Dendritic cell treated with granulocyte-macrophage colony-stimulating factor and Interleukin-4, amounts not matched to agents 40 ng/mL and 50 ng/mL, for 4 days (primary cell): ENCODE data around the gene CD151.
A peak's percentile ranks its signal among the peaks of the same experiment; 100 is the strongest.

Experiments
- H3K27ac Mint-ChIP-seq: one replicate; pipeline ENCODE4 v1.8.0; 2022; ENCODE audit warnings: mild to moderate bottlenecking, mixed read lengths
- H3K27me3 Mint-ChIP-seq: one replicate; pipeline ENCODE4 v1.8.0; 2022; ENCODE audit warnings: mild to moderate bottlenecking, mixed read lengths
- H3K36me3 Mint-ChIP-seq: one replicate; pipeline ENCODE4 v1.8.0; 2022; ENCODE audit warnings: low read depth, mixed read lengths
- H3K4me1 Mint-ChIP-seq: one replicate; pipeline ENCODE4 v1.8.0; 2022; ENCODE audit warnings: low read depth, mixed read lengths
- H3K4me3 Mint-ChIP-seq: one replicate; pipeline ENCODE4 v1.8.0; 2022; ENCODE audit warnings: mild to moderate bottlenecking, moderate library complexity, mixed read lengths
- H3K9me3 Mint-ChIP-seq: one replicate; pipeline ENCODE4 v1.8.0; 2022; ENCODE audit warnings: mixed read lengths
- intact Hi-C: fragments of 100-400 bp; cut with micrococcal nuclease; formaldehyde crosslinking; loops from one replicate; pipeline ENCODE4 v1.15.0; 2022

CD151 gene

DNA sequence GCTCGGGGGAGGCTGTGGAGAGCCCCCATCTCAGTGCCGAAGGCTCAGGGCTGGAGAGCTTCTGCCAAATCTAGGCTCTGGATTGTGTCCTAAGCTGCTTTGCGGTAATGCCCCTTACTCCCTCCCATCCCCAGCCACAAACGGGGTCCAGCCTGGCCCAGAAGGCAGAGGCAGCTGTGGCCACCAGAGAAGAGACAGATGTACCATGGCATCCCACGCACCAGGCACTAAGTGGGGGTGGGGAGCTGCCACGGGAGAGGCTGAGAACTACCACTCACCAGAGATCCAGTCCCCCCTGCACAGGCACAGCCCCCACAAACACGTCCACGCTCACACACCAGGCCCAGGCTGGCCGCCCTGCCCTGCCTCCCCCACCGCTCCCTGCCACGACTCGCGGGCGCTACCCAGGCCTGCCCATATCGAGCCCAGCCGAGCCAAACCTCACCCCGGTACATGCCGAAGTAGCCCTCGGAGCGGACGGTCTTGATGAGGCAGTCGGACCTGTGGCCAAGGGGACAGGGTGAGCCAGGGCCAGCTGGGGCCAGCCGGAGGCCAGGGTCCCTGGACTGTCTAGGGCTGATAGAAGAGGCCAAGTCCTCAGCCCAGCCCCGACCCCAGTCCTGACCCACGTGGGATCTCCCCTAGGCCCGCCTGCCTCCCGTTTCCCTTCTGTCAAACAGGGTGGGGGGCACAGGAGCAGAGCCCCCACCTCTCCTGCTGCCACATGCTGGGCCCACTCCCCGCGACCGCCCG lies 38.6 kb upstream of the CD151 start:
- H3K27me3 Mint-ChIP-seq: peaks cover 14% of the 10 kb centered on the region
- no peak overlapping the region for H3K4me3 Mint-ChIP-seq
- intact Hi-C loops: no loop called here
- H3K27ac Mint-ChIP-seq: no peak overlapping the region
- H3K9me3 Mint-ChIP-seq: no peaks in the 10 kb centered on the region
- peaks cover 49% of the 10 kb centered on the region for H3K36me3 Mint-ChIP-seq
- H3K4me1 Mint-ChIP-seq: peaks cover 33% of the 10 kb centered on the region

DNA sequence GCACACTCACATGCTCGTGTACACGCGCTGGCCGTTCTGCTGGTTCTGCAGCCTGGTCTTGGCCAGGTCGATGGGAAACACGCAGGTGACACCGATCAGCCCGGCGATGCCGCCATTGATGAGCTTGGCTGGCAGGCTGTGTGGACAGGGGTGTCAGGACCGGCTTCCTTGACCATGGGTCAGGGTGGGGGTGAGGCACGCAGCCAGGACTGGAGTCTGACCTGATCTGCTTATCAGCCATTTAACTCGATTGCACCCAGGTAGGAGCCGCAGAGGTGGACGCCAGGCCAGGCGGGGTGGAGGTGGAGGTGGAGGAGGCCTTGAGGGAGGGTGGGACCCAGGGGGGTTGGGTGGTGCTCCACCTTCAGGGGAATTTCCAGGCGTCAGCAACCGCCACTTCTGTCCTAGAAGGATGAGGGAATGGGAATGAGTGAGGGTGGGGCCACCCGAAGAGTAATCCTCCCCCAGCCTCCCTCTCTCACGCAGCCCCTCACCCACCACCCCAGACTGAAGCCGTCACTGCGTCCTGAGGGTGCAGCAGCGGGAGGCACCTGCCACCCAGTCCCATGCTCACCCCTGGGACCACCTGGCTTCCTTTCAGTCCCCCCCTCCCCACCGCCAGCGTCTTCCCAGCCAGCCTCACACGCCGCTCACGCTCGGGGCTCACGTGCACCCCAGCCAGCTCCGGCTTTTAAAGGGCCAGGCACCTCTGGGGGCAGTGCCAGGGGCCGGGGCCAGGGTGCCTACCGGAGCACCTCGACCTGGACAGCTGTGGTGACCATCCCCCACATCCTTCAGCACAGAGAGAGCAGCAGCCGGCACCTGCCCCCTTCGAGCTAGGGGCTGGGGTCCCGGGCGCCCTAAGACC lies 37.8 kb upstream of the CD151 start:
- Mint-ChIP-seq H3K4me3 (no peak overlapping the region), H3K36me3 (peaks cover 57% of the 10 kb centered on the region), H3K9me3 (no peaks in the 10 kb centered on the region), H3K27me3 (peaks cover 7% of the 10 kb centered on the region), H3K4me1 (peaks cover 33% of the 10 kb centered on the region), H3K27ac (peak overlapping the region; percentile 79)
- intact Hi-C loops: no loop called here

DNA sequence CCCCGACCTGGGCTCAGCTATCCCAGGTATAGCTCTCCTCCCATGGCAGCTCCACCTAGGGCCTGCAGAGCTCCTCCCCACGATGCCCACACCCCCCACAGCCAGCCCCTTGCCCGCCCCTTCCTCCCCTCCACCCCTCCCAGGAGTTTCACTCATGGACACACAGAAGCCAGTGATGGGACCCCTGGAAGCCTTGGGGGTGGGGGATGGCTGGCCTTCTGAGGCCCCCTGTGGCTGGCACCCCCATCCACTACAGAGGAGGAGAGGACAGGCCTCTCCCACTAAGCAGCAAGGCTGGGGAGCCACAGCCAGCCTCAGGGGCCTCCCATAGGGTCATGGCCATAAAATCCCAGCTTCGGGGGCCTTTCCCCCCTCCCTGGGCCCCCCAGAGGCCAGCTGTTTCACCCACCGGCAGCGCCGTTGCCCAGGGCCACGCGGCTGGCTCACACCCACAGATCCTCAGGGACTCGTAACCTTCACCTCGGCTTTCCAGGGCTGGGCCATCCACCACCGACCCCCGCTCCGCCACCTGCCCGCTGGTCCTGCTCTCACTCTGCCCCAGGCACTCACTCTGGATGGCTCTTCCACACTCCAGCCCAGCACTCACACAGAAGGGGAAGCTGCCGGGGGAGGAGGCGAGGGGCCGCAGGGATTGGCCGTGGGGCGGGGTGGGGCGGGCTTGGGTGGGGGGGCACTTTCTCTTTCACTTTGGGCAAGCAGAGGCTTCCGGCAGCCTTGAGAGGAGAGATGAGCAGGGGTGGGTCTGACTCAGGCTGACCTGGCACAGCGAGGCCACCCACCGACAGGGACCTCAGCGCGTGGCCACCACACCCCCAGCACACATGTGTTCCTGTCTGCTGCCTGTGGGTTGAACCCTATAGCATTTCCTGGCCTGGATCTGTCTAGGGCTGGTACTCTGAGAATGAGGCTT lies 36.9 kb upstream of the CD151 start:
- H3K4me1 Mint-ChIP-seq: peaks cover 33% of the 10 kb centered on the region
- H3K27ac Mint-ChIP-seq: peak overlapping the region; percentile 79
- no peaks in the 10 kb centered on the region for H3K9me3 Mint-ChIP-seq
- intact Hi-C loops: no loop called here
- H3K36me3 Mint-ChIP-seq: peaks cover 61% of the 10 kb centered on the region
- no peaks in the 10 kb centered on the region for H3K27me3 Mint-ChIP-seq
- peak overlapping the region; percentile 84 for H3K4me3 Mint-ChIP-seq

DNA sequence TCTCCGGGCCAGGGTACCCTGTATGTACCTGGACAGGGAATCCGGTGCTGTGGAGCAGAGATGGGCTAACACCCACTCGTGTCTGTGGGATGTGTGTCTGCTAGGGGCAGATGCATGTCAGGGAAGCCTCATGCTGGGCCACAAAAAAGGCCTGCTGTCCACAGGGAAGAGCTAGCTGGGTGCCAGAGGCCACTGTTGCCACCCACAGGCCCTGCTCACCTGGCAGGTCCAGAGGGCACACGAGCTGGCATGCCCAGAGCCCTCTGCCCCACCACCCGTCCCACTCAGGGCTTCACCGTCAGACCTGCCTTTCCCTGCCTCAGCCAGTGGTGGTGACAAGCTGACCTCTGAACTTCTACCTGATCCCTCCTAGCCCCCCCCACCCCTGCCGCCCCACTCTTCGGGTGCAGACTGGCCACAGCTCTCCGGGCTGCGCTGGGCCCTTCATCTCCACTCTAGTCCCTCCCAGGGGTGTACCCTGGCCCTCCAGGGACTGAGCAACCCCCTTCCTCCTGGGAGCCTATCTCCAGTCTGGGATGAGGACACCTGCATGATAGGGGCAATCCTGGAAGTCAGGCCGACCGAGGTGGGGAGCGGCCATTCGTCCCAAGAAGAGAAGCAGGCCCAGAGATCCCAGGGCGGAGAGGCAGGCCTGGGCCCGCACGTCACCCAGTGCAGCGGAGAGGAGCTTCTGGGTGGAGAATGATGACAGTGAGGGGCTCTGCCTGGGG lies 36.0 kb upstream of the CD151 start:
- Mint-ChIP-seq H3K4me3 (peak overlapping the region; percentile 84), H3K4me1 (peaks cover 33% of the 10 kb centered on the region), H3K9me3 (no peaks in the 10 kb centered on the region), H3K27ac (peak overlapping the region; percentile 79), H3K36me3 (peaks cover 61% of the 10 kb centered on the region), H3K27me3 (no peaks in the 10 kb centered on the region)
- intact Hi-C loops: no loop called here

DNA sequence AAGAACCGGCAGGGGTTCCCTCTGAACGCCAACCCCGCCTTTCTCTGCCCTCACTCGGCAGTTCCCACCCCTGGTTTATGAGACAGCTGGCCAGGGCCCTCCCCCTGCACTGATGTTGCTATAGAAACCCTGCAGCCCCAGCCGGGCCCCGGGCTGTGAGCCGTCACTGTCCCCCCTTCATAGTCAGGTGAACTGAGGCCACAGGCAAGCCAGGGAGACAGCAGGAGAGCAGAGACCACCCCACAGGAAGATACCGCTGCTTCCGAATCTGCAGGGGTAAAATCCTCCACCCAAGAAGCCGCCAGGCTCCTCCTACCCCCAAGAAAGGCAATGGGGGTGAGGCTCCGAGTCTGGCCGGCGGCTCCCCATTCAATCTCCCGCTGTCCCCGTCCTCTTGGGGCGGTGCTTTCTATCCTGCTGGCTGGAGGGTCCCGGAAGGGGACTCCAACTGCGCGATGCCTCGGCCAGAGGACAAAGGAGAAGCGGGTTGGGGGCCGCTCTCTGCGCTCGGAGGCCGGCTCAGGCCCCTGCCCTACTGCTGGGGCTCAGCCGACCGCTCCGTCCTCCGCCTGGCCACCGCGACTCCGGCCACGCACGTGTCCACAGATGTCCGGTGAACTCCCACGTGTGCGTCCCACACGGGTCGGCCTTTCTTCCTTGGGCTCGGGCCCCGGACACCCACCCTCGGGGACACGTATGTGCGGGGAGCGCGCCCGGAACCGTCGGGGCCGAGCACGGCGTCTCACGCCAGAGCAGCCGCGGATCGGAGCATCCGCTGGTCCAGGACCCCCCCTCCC lies 35.3 kb upstream of the CD151 start:
- intact Hi-C loops: no loop called here
- H3K36me3 Mint-ChIP-seq: peaks cover 61% of the 10 kb centered on the region
- no peaks in the 10 kb centered on the region for H3K27me3 Mint-ChIP-seq
- peak overlapping the region; percentile 84 for H3K4me3 Mint-ChIP-seq
- H3K27ac Mint-ChIP-seq: peak overlapping the region; percentile 79
- H3K9me3 Mint-ChIP-seq: no peaks in the 10 kb centered on the region
- H3K4me1 Mint-ChIP-seq: peaks cover 33% of the 10 kb centered on the region

DNA sequence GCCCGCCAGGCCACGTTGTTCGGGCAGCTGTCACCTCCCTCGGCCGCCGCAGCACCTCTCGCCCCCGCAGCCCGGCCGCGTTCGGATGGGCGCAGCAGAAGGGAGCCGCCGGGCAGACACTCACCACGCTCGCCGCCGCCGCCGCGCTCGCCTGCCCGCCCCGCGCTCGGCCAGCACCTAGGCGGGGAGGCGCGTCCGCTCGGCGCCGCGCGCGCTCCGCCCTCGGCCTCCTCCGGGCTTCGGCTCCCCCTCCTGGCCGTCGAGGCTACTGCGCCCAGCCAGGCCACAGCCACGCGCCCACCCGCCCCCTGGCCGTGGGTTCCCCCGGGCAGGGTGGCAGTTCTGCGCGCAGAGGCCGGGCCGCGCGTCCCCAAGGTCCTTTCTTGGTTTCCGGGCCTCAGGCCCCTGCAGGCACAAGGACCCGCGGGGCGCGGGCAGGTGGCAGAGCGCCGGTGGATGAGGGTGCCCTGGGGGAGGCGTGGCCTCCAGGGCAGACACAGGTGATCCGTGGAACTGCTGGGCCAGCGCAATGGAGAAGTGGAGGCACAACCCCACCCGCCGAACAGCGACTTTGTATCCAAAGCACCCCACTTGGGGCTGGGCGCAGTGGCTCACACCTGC lies 34.5 kb upstream of the CD151 start, which contains the start of gene SLC25A22:
Gene SLC25A22, minus strand, starts transcription at position 189 of the 621 bp plus-strand sequence. CDS start 3,275 bp downstream, outside the sequence.
- peaks cover 61% of the 10 kb centered on the region for H3K36me3 Mint-ChIP-seq
- no peaks in the 10 kb centered on the region for H3K27me3 Mint-ChIP-seq
- no peaks in the 10 kb centered on the region for H3K9me3 Mint-ChIP-seq
- peaks cover 33% of the 10 kb centered on the region for H3K4me1 Mint-ChIP-seq
- H3K4me3 Mint-ChIP-seq: peak within 1 kb of the TSS; percentile 84
- intact Hi-C loops: no loop called here
- H3K27ac Mint-ChIP-seq: peak within 1 kb of the TSS; percentile 79

DNA sequence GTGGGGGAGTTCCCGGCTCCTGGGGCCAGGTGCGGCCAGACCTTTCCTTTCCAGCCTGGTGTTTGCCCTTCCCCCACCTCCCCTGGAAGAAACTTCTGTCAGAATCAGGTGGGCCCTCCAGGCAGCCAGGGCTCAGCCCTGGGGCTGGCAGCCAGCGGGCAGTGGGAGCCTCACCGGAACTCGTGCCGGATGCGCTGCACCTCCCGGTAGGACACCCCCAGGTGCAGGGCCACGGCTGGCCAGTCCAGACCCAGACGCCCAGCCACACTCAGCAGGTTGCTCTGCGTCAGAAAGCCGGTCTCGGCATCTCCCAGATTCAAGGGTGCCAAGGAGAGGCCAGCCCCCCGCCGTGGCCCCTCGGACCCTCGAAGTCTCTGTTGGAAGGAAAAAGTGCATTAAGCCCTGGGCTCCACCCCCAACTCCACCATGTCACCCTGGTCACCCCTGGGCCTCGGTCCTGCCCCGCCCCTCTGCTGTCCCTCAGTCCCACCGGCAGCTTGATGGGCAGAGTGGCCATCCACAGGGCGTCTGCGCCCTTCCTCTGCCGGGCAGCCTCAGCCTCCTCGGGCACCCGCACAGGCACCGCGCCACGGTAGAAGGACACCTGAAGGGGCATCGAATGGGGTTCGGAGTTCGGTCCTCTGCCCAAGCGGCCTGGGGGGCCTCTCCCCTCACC lies 33.0 kb upstream of the CD151 start:
- Mint-ChIP-seq H3K9me3 (no peaks in the 10 kb centered on the region), H3K27ac (no peak overlapping the region), H3K36me3 (peaks cover 52% of the 10 kb centered on the region), H3K4me1 (peaks cover 41% of the 10 kb centered on the region), H3K27me3 (peaks cover 2% of the 10 kb centered on the region), H3K4me3 (no peak overlapping the region)
- intact Hi-C loops: no loop called here

DNA sequence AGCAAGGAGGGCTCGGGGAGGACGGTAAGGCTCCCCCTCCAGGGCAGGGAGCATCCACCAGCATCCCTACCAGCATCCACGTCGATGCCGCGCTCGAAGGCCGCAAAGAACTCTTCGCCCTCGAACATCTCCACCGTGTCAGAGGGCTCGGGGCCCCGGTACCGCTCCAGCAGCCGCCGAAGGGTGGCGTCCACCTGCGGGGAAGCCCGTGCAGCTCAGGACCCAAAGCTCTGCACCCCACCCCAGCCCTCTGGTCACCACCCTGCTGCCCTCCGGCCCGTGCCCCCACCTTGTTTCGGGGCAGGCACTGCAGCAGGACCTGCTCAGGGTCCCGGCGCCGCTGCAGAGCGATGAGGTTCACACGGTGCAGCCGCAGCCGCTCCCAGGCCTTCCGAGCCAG lies 32.3 kb upstream of the CD151 start:
- Mint-ChIP-seq H3K4me3 (no peak overlapping the region), H3K9me3 (no peaks in the 10 kb centered on the region), H3K36me3 (peaks cover 52% of the 10 kb centered on the region), H3K4me1 (peaks cover 35% of the 10 kb centered on the region), H3K27me3 (peaks cover 2% of the 10 kb centered on the region), H3K27ac (no peak overlapping the region)
- intact Hi-C loops: no loop called here

DNA sequence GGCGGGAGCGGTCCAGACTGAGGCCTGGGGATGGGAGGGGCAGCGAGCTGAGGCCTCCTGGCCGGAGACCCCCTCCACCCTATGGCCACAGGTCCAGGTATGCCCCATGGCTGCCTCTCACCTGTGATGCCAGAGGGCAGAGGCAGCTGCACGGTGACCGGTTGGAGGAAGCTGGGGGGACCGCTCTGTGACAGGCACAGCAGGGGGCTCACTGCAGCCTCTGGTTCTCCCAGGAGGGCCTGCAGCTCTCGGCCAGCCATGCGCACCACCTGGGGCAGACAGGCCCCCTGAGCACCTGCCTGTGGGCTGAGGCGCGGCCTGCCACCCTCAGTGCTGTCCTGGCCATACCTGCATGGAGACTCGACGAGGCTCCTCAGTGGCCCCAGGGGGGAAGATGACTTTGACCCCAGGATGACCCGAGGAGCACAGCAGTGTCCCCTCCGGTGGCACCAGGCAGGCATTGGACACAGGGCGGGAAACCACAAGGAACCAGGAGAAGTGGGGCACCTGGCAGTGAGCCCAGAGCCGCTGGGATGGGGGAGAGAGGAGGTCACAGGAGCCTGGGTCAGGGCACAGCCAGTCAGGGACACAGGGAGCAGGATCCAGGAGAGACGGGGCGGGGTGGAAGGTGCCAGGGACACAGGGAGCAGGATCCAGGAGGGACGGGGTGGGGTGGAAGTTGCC lies 31.5 kb upstream of the CD151 start:
- H3K4me3 Mint-ChIP-seq: no peak overlapping the region
- no peaks in the 10 kb centered on the region for H3K9me3 Mint-ChIP-seq
- no peak overlapping the region for H3K27ac Mint-ChIP-seq
- peaks cover 2% of the 10 kb centered on the region for H3K27me3 Mint-ChIP-seq
- H3K36me3 Mint-ChIP-seq: peaks cover 52% of the 10 kb centered on the region
- H3K4me1 Mint-ChIP-seq: peaks cover 28% of the 10 kb centered on the region
- intact Hi-C loops: no loop called here

DNA sequence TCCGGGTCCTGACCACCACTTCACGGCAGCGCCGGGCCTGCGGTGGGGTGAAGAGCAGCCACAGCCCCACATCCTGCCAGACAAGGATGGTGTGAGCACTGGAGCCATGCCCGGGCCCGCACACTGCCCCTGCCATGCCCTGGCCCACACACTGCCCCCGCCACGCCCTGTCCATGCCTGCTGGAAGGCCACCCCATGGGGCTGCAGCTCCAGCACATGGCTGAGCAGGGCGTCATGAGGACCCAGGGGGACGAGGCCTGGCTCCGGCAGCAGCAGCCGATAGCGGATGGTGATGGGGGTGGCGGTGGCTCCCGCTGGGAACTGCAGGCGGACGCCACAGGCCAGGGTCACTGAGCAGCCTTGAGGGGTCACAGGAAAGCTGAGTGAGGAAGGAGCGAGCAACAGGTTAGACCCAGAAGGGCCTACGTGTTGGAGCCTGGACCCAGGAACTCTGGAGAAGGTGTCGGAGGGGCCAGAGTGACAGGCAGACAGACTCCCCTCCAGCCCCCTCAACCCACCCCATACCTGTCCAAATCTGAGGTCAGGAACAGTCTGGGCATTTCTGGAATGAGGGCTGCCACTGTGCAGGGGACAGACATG lies 30.6 kb upstream of the CD151 start:
- H3K27me3 Mint-ChIP-seq: peaks cover 2% of the 10 kb centered on the region
- no peaks in the 10 kb centered on the region for H3K9me3 Mint-ChIP-seq
- intact Hi-C loops: no loop called here

More for the DNA sequence above, 30.6 kb upstream of the CD151 start:
- peaks cover 23% of the 10 kb centered on the region for H3K4me1 Mint-ChIP-seq
- H3K27ac Mint-ChIP-seq: no peak overlapping the region
- H3K36me3 Mint-ChIP-seq: peaks cover 52% of the 10 kb centered on the region
- no peak overlapping the region for H3K4me3 Mint-ChIP-seq
